HG02678 (cell line): ENCODE data around the gene VSIG2.

ENCODE experiments used
- ATAC-seq: cut with Tn5 transposase; IDR thresholded peaks from one replicate; pipeline ENCODE4 v1.9.1; 2021; ENCODE audit warnings: mild to moderate bottlenecking, moderate library complexity; ENCODE audit not compliant: unreplicated experiment

Gene VSIG2

GRCh38 chr11:124724979-124725718, 26.9 kb downstream of the VSIG2 start:
- ATAC-seq, result peak; percentile 95

- ATAC-seq, result no peak
Measured at GRCh38 chr11:124722176-124722575, 29.9 kb downstream of the VSIG2 start.

- ATAC-seq, result no peak
Measured at GRCh38 chr11:124719534-124719933, 32.5 kb downstream of the VSIG2 start.

DNA sequence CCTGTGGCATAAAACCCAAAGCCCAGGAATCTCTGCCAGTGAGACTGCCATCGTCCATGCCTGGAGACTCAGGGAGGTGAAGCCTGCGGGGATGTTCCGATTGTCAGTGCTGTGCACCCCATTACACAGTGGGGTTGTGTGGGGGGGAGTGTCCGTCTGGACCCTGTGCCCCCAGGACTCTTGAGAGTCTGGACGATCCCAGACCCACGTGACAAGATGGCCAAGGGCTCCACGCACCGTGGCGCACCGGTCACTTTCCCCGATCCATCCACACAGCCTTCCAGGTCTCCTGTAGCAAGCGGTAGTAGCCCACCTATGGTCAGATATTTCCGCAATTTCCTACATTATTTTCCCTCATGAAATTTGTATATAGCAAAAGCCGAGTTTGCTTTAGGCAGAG, 33.3 kb downstream of the VSIG2 start:
- ATAC-seq, result no peak

DNA sequence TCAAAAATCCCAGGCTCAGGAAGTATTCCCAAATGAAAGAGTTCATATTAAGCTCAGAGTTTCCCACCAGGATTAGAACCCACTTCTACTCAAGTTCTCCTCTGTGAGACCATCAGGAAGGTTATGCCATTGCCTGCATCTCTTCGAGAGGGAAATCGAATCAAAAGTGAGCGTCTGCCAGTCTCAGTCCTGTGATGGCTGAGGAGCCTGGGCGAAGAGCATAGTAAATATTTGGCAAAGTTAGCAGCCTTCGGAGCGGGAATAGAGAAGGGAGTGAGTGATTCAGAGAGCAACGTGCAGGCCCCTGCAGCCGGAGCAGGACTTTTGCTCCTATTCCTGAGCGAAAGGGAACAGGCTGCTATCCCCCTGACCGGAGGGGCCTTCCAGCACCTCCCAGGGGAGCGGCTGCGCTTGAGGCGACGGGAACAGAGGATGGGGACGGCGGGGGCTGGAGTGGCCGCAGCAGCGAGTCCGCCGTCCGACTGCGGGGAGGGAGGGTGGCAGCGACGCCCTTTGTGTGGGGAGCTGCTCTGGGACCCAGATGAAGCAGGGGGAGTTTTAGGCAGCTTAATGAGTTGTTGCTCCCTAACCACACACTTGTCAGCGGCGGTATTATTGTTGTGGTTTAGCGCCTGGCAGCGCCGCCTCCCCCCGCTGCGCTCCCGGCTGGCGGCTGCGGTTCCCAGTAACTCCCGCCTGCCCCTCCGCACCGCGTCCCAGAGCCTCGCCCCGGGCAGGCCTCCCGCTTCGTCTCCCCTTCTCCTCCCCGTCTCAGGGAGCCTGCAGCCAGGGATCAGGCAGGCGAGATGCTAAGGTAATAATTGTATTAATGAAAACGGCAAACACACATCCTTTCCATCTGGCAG, 34.0 kb downstream of the VSIG2 start:
- peak; percentile 47 for ATAC-seq

GRCh38 chr11:124717421-124717785, 34.7 kb downstream of the VSIG2 start:
- no peak for ATAC-seq

- ATAC-seq, result no peak
Measured at GRCh38 chr11:124716591-124716990, 35.5 kb downstream of the VSIG2 start.

DNA sequence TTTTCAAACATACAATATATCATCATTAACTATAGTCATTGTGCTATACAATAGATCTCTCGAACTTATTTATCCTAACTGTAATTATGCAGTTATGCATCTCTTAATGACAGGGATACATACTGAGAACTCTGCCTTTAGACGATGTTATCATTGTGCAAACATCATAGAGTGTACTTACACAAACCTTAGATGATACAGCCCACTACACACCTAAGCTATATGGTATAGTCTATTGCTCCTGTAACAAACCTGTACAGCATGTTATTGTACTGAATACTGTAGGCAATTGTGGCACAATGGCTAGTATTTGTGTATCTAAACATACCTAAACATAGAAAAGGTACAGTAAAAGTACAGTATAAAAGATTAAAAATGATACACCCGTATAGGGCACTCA, 39.7 kb downstream of the VSIG2 start:
- no peak for ATAC-seq

DNA sequence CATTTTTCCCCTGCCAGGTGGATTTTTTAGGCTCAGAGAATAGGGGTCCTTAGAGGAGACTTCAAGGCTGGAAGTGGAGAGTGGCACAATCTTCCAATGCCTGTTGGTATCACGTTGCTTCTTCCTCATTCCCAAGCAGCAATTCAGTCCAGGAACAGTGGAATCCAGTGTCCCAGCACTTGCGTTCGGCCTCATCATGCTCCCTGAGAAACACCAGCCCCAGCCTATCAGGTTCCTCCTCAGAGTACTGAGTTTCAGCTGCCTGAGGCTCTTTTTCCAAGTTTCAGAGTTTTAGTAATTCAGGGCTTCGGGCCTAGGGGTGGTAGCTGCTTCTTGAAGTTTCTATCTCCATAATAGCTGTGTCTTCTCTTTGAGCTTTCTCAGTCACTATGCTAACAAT, 44.2 kb downstream of the VSIG2 start:
- no peak for ATAC-seq

DNA sequence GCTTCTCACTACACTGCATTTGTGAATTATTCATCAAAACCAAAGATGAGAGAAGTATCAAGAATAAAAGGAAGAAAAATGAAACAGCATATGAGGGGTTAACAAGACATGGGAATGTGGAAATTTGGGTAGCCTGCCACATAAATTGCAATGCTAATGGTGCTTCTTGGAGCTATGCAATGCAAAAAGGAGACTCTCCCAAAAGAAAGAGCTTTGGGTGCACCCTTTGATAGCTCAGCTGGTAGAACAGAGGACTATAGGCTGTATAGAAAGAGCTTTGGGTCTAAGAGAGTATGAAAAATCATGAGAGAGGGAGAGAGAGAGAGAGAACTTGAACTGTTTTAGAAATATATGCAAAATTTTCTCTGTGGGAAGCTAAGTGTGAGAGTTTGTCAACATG, 52.0 kb downstream of the VSIG2 start:
- no peak for ATAC-seq

GRCh38 chr11:124699547-124699946, 52.5 kb downstream of the VSIG2 start:
- ATAC-seq, result no peak
